Activated T-cell treated with anti-CD3 and anti-CD28 coated beads, Interleukin-2, amount 50 U/mL, for 4 hours (primary cell): Measurements from ENCODE around the gene PEF1. TPM values are rescaled to one million over a fixed set of nuclear protein-coding genes. Genes with fewer than 3 reads are reported as not detected.

Source experiments
- ATAC-seq, 2 donors: fragments of 200-7000 bp; cut with Tn5 transposase; one replicate each; pipeline ENCODE4 v1.10.0; 2021
- DNase-seq: peaks from one replicate; pipeline ENCODE4 v3.0.0-alpha.2; 2020
- H3K27me3 Mint-ChIP-seq: one replicate; pipeline ENCODE4 v1.8.0; 2021; ENCODE audit warnings: low read depth, mixed read lengths
- H3K36me3 Mint-ChIP-seq: one replicate; pipeline ENCODE4 v1.8.0; 2022; ENCODE audit warnings: mixed read lengths; ENCODE audit not compliant: insufficient read depth
- H3K4me1 Mint-ChIP-seq: one replicate; pipeline ENCODE4 v1.8.0; 2021; ENCODE audit warnings: low read depth, mixed read lengths
- H3K4me3 Mint-ChIP-seq: one replicate; pipeline ENCODE4 v1.8.0; 2021; ENCODE audit warnings: mild to moderate bottlenecking, moderate library complexity, mixed read lengths
- H3K9me3 Mint-ChIP-seq: one replicate; pipeline ENCODE4 v1.8.0; 2021; ENCODE audit warnings: mixed read lengths
- total RNA-seq, 3 donors: library from RNA; stranded (reverse); gene quantifications; one replicate each; pipeline ENCODE4 v1.2.1, GENCODE V29; 2021

Gene PEF1
- total RNA-seq, 3 donors from 2014 or later, result 67.0 to 73.9 (median 71.5) TPM

GRCh38 chr1:31667065-31667785 lies 22.5 kb upstream of the PEF1 start:
- H3K36me3 Mint-ChIP-seq, result no peaks in the 10 kb centered on the region
- no peak overlapping the region for H3K4me3 Mint-ChIP-seq
- no peak for DNase-seq
- no peak for ATAC-seq
- H3K4me1 Mint-ChIP-seq, result peaks cover 10% of the 10 kb centered on the region
- peaks cover 27% of the 10 kb centered on the region for H3K27me3 Mint-ChIP-seq
- no peaks in the 10 kb centered on the region for H3K9me3 Mint-ChIP-seq

GRCh38 chr1:31666263-31666963 lies 21.7 kb upstream of the PEF1 start:
- H3K27me3 Mint-ChIP-seq, result peaks cover 26% of the 10 kb centered on the region

GRCh38 chr1:31665234-31665878 lies 20.7 kb upstream of the PEF1 start:
- DNase-seq (no peak), ATAC-seq (no peak)
- Mint-ChIP-seq H3K4me3 (no peak overlapping the region), H3K36me3 (no peaks in the 10 kb centered on the region), H3K9me3 (no peaks in the 10 kb centered on the region), H3K4me1 (peaks cover 10% of the 10 kb centered on the region), H3K27me3 (peaks cover 19% of the 10 kb centered on the region)

More at GRCh38 chr1:31666263-31666963, 21.7 kb upstream of the PEF1 start:
- ATAC-seq (no peak), DNase-seq (no peak)
- H3K9me3 Mint-ChIP-seq, result no peaks in the 10 kb centered on the region
- H3K4me1 Mint-ChIP-seq, result peaks cover 10% of the 10 kb centered on the region
- no peak overlapping the region for H3K4me3 Mint-ChIP-seq
- H3K36me3 Mint-ChIP-seq, result no peaks in the 10 kb centered on the region

- Mint-ChIP-seq H3K9me3 (no peaks in the 10 kb centered on the region), H3K27me3 (peaks cover 12% of the 10 kb centered on the region), H3K4me1 (peaks cover 4% of the 10 kb centered on the region), H3K4me3 (no peak overlapping the region), H3K36me3 (no peaks in the 10 kb centered on the region)
- ATAC-seq, result no peak
- DNase-seq, result no peak
Measured at GRCh38 chr1:31664528-31664927, 19.9 kb upstream of the PEF1 start.

GRCh38 chr1:31663622-31664452 lies 19.2 kb upstream of the PEF1 start:
- Mint-ChIP-seq H3K9me3 (no peaks in the 10 kb centered on the region), H3K4me1 (no peaks in the 10 kb centered on the region), H3K36me3 (no peaks in the 10 kb centered on the region), H3K27me3 (peaks cover 5% of the 10 kb centered on the region), H3K4me3 (no peak overlapping the region)
- DNase-seq, result peak; percentile 60
- ATAC-seq, result peak in 1 of 2 donors; percentile 41

GRCh38 chr1:31662463-31662862 lies 17.8 kb upstream of the PEF1 start:
- Mint-ChIP-seq H3K4me1 (no peaks in the 10 kb centered on the region), H3K36me3 (no peaks in the 10 kb centered on the region), H3K4me3 (no peak overlapping the region), H3K9me3 (no peaks in the 10 kb centered on the region), H3K27me3 (peaks cover 3% of the 10 kb centered on the region)
- no peak for DNase-seq
- ATAC-seq, result no peak

- ATAC-seq, result no peak
- Mint-ChIP-seq H3K27me3 (peaks cover 3% of the 10 kb centered on the region), H3K4me1 (no peaks in the 10 kb centered on the region), H3K4me3 (no peak overlapping the region), H3K36me3 (no peaks in the 10 kb centered on the region), H3K9me3 (no peaks in the 10 kb centered on the region)
- no peak for DNase-seq
Measured at GRCh38 chr1:31661856-31662255, 17.2 kb upstream of the PEF1 start.

- DNase-seq (no peak), ATAC-seq (no peak)
- Mint-ChIP-seq H3K27me3 (peaks cover 3% of the 10 kb centered on the region), H3K4me3 (no peak overlapping the region), H3K4me1 (no peaks in the 10 kb centered on the region), H3K9me3 (no peaks in the 10 kb centered on the region), H3K36me3 (no peaks in the 10 kb centered on the region)
Measured at GRCh38 chr1:31660871-31661455, 16.3 kb upstream of the PEF1 start.

GRCh38 chr1:31659889-31660288 lies 15.2 kb upstream of the PEF1 start:
- Mint-ChIP-seq H3K4me3 (no peak overlapping the region), H3K9me3 (no peaks in the 10 kb centered on the region), H3K36me3 (no peaks in the 10 kb centered on the region), H3K4me1 (no peaks in the 10 kb centered on the region), H3K27me3 (peaks cover 5% of the 10 kb centered on the region)
- ATAC-seq, result no peak
- DNase-seq, result no peak

GRCh38 chr1:31658721-31659120 lies 14.0 kb upstream of the PEF1 start:
- no peaks in the 10 kb centered on the region for H3K36me3 Mint-ChIP-seq
- H3K4me3 Mint-ChIP-seq, result no peak overlapping the region
- DNase-seq (no peak), ATAC-seq (no peak)
- H3K4me1 Mint-ChIP-seq, result no peaks in the 10 kb centered on the region
- peaks cover 5% of the 10 kb centered on the region for H3K27me3 Mint-ChIP-seq
- no peaks in the 10 kb centered on the region for H3K9me3 Mint-ChIP-seq

GRCh38 chr1:31657972-31658510 lies 13.4 kb upstream of the PEF1 start:
- no peaks in the 10 kb centered on the region for H3K4me1 Mint-ChIP-seq
- no peak overlapping the region for H3K4me3 Mint-ChIP-seq
- H3K9me3 Mint-ChIP-seq, result no peaks in the 10 kb centered on the region
- peaks cover 2% of the 10 kb centered on the region for H3K27me3 Mint-ChIP-seq
- H3K36me3 Mint-ChIP-seq, result no peaks in the 10 kb centered on the region
- ATAC-seq (no peak), DNase-seq (no peak)

- H3K27me3 Mint-ChIP-seq, result peaks cover 2% of the 10 kb centered on the region
- ATAC-seq (no peak), DNase-seq (no peak)
- no peaks in the 10 kb centered on the region for H3K9me3 Mint-ChIP-seq
- H3K4me3 Mint-ChIP-seq, result no peak overlapping the region
- no peaks in the 10 kb centered on the region for H3K4me1 Mint-ChIP-seq
- H3K36me3 Mint-ChIP-seq, result no peaks in the 10 kb centered on the region
Measured at GRCh38 chr1:31657020-31657804, 12.5 kb upstream of the PEF1 start.

- no peaks in the 10 kb centered on the region for H3K4me1 Mint-ChIP-seq
- no peaks in the 10 kb centered on the region for H3K9me3 Mint-ChIP-seq
- no peak for DNase-seq
- ATAC-seq, result no peak
- peaks cover 2% of the 10 kb centered on the region for H3K27me3 Mint-ChIP-seq
- no peaks in the 10 kb centered on the region for H3K36me3 Mint-ChIP-seq
- no peak overlapping the region for H3K4me3 Mint-ChIP-seq
Measured at GRCh38 chr1:31655756-31656155, 11.1 kb upstream of the PEF1 start.
